Body of pancreas (tissue), 4 donors: ENCODE data around the gene LIPH.

ENCODE experiments used
- CTCF ChIP-seq, 7 experiments: fragments of 450-650 bp in 4 of 7; fragments of 200-600 bp in 3 of 7; sonication (generic) in 3 of 7; IDR thresholded peaks; one replicate each; pipeline ENCODE4 v1.5.1; 2016 to 2019; ENCODE audit warnings: antibody characterized with exemption in 7 of 7
- POLR2A ChIP-seq, 3 donors: fragments of 450-650 bp; IDR thresholded peaks; one replicate each; pipeline ENCODE4 v1.6.1; 2016; ENCODE audit warnings: antibody characterized with exemption in 3 of 3, mild to moderate bottlenecking in 2 of 3

- no peak for TF ChIP-seq POLR2A (IDR thresholded peaks at IDR 0.05)
- TF ChIP-seq CTCF (IDR thresholded peaks at IDR 0.05): no peak
These were observed 41.7 kb upstream of the LIPH start for GRCh38 chr3:185594073-185594472.
